ENCODE measurements around the gene SNX4.

SNX4 gene

DNA sequence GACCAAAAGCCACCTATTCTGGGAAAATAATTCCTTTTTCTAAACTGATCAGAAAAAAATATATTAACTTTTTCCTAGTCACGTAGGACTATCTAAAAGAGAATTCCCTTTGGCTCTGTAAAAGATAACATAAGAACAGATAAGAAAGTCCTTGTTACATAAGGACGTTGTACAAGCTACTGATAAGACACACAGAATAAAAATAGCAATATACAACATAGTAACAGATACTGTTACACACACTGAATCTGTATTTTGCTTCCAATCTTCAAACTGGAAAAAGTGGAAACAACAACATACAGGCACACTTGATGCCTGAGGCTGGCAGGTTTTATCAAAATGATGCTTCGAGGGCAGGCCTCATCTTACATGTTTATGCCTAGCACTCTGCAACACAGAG lies 59.8 kb downstream of the SNX4 start:
- H3K27ac ChIP-seq: no peak overlapping the region
- TF ChIP-seq, protein P1, sequence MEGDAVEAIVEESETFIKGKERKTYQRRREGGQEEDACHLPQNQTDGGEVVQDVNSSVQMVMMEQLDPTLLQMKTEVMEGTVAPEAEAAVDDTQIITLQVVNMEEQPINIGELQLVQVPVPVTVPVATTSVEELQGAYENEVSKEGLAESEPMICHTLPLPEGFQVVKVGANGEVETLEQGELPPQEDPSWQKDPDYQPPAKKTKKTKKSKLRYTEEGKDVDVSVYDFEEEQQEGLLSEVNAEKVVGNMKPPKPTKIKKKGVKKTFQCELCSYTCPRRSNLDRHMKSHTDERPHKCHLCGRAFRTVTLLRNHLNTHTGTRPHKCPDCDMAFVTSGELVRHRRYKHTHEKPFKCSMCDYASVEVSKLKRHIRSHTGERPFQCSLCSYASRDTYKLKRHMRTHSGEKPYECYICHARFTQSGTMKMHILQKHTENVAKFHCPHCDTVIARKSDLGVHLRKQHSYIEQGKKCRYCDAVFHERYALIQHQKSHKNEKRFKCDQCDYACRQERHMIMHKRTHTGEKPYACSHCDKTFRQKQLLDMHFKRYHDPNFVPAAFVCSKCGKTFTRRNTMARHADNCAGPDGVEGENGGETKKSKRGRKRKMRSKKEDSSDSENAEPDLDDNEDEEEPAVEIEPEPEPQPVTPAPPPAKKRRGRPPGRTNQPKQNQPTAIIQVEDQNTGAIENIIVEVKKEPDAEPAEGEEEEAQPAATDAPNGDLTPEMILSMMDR (conservative IDR thresholded peaks at IDR 0.05): no peak

DNA sequence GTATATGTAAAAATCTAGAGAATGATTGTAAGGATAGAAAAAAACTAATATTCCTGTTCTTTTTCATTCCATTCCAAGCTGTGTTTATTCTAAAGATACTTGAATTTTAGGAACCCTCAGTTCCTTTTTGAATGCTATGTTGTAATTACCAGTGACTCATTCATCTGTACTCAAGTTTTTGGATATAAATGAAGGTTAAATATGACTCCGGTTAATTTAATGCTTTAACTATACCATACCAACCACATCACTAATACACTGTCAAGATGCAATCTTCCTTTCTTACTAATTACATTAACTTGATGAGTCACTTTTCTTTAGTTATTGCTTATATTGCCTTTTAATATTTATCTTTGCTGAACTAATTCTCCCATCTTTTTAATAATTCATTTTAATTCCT lies 76.1 kb downstream of the SNX4 start:
- TF ChIP-seq, protein P1 (conservative IDR thresholded peaks at IDR 0.05): no peak
- no peak overlapping the region for H3K27ac ChIP-seq

DNA sequence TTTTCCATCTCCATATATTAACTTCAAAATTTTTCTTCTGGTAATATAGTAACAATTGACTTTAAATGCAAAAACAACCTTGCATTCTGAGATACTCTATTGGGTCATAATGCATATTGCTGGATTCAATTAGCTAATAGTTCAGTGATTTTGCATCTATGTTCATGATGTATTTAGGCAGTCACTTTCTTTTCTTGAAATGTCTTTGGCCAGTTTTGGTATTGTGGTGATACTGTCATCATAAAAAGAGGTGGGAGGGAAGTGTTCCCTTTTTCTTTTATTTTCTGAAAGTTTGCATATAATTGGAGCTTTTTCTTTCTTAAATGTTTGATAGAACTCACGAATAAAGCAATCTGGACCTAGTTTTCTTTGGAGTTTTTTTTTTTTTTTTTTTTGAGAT lies 77.5 kb downstream of the SNX4 start:
- TF ChIP-seq, protein P1 (conservative IDR thresholded peaks at IDR 0.05): no peak

DNA sequence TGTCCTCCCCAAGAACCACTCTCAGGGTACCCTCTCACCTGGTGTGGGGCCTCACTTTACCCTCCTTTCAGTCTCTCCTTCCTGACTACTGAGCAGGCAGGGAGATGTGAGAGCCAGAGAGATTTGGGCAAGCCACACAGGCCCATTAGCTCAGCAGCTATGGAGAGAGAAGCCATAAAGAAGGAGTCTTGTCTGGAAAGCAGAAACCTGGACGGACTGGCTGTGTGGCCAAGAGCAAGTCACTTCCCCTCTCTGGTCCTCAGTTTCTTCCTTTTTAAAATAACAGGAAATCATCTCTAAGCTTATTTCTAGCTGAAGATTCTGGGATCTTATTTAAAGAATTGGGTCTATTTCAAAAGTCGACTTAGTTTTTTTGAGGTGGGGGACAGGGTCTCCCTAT lies 79.0 kb downstream of the SNX4 start:
- H3K27ac ChIP-seq: peak overlapping the region; percentile 50
- TF ChIP-seq, protein P1 (conservative IDR thresholded peaks at IDR 0.05): no peak

More for the DNA sequence above, 77.5 kb downstream of the SNX4 start:
- no peak overlapping the region for H3K27ac ChIP-seq

DNA sequence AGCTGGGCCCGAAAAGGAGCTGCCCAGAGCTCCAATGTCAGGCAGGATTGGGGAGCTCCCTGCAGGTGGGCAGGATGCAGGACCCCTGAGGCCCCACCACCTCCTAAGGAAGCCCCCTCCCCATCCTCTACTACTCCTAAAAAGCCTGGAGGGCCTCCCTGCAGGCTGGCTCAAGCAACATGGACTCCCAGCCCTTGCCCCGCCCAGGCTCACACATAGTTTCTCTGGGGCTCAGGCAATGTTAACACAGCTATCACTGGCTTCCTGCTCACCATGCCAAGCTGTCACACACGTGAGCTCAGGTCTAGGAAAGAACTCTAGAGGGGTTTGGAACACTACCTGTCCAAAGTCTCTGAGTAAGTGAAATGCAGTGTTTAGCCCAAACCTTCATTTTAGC lies 79.4 kb downstream of the SNX4 start:
- H3K27ac ChIP-seq: peak overlapping the region; percentile 50
- TF ChIP-seq, protein P1 (conservative IDR thresholded peaks at IDR 0.05): no peak

DNA sequence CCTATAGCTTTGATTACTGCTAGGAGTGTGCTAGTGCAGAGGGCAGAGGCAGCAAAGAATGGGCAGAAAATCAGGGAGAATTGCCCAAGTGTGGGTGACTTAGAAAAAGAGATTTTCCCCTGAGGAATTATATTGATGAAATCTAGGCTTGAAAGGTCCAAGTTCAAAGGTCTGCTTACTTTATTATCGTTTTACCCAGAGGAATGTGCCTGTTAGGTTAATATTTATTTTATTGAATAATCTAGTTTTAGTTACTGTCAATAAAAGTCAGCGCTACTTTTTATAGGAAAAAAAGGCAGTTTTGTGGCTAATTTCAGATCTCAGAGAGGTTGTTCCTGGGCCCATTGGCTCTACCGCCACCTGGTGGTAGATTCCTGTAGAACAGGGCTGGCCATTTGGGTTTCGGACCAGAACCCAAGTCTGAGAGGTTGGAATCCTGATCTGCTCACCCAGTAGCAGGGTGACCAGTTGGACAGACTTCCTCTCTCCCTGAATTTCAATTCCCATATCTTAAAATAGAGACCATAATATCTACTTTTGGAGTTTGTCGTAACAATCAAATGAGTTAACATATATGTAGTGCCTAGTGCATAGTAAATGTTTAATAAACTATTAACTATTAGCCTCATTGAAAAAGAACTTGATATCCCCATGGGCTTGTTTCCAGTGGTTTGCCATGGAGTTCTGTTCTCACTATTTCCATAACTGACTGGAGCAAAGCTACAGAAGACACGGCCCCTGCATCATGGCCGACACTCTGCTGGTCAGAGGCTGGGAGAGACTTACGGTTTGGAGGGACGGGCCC lies 82.2 kb downstream of the SNX4 start:
- TF ChIP-seq, protein P1 (conservative IDR thresholded peaks at IDR 0.05): peak; percentile 96
- H3K27ac ChIP-seq: no peak overlapping the region

DNA sequence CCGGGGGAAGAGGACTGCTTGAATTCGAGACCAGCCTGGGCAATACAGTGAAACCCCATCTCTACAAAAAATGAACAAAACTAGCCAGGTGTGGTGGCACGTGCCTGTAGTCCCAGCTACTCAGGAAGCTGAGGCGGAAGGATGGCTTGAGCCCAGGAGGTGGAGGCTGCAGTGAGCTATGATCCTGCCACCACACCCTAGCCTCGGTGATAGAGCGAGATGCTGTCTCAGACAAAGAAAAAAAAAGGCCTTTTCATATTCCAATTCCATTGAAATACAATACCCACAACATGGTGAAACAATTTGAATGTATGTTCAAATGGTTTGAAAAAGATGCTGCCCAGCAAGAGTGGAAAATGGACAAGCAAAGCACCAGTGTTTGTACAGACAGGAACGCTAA lies 83.1 kb downstream of the SNX4 start:
- TF ChIP-seq, protein P1 (conservative IDR thresholded peaks at IDR 0.05): no peak
- H3K27ac ChIP-seq: no peak overlapping the region

All from VCaP (cell line).